Heart left ventricle (tissue), 13 donors: ENCODE data around the gene GNB1L.

ENCODE experiments used
- CTCF ChIP-seq, 12 donors: fragments of 200-600 bp; sonication (generic) in 4 of 12; IDR thresholded peaks; one replicate each; pipeline versions ENCODE4 v1.5.0 to v1.8.0; 2018 to 2022; ENCODE audit warnings: antibody characterized with exemption in 12 of 12, mild to moderate bottlenecking in 5 of 12
- POLR2A ChIP-seq, 2 donors: fragments of 450-650 bp; IDR thresholded peaks; one replicate each; pipeline ENCODE4 v1.6.1; 2017; ENCODE audit warnings: antibody characterized with exemption in 2 of 2, mild to moderate bottlenecking in 2 of 2, moderate library complexity in 2 of 2
- donor health status: ischemic (EF 13 %, LVEDD 7.1; RV severe dilation, severe dysfunction).
- donor health status: DM: no; HTN: yes; CAD: no.
- donor health status: DM: no; HTN: no; CAD: no.
- donor health status: ischemic (EF 25% LVEDD 6.9; RV normal size, moderate dysfunction).
- donor health status: ischemic (EF 25% LVEDD 5.7; RV mildly dilated, moderate dysfunction).
- donor health status: ischemic (EF 35%, LVEDD 5.7; RV mildly dilated, moderate dysfunction).
- donor health status: nonischemic (EF 11% LVEDD 7.7; RV severe dilation, severe dysfunction).
- donor health status: DM: yes; HTN: yes; CAD: no.
- donor health status: PGD.
- donor health status: ischemic (EF 29% LVEDD 5.4; RV normal size, mild dysfunction).
- donor health status: nonischemic (EF 23%, LVEDD 6.1; RV moderate dilation, normal function).

DNA sequence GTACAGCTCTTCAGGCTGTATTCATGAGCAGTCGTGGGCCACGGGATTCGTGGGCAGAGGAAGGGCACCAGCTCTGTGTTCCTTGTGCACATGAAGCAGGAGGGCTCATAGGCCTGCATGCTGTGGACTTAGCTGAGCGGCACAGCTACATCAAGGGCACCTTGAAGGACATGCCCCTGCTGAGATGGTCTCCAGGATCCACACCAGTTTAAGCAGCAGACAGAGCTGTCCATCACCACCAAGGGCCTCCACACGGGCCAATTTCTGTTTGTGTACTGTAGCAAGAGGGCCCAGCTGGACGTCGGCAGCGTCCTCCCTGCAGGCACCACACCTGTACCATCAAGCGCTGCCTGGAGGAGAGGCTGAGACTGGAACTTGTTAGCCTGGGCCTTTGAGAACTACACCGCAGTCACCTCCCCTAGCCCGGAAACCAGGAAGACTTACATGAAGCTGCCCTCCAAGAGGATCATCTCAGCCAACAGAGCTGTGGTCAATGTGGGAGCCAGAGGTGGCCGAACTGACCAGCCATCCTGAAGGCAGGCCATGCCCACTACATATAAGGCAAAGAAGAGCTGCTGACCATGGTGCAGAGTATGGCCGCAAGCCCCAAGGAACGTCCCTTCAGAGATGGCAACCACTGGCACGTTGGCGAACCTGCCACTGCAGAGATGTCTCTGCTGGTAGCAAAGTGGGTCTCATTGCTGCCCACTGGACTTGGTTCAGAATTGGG lies 32.7 kb upstream of the GNB1L start:
- TF ChIP-seq CTCF (IDR thresholded peaks at IDR 0.05) (no peak), POLR2A (IDR thresholded peaks at IDR 0.05) (no peak)
